DMS79 (cell line): ENCODE results near the gene EXOC6B.
A peak's percentile ranks its signal among the peaks of the same experiment; 100 is the strongest.

Source experiments
- DNase-seq: peaks from one replicate; lab custom pipeline; 2025; lab: John Stamatoyannopoulos, UW

EXOC6B gene

DNA sequence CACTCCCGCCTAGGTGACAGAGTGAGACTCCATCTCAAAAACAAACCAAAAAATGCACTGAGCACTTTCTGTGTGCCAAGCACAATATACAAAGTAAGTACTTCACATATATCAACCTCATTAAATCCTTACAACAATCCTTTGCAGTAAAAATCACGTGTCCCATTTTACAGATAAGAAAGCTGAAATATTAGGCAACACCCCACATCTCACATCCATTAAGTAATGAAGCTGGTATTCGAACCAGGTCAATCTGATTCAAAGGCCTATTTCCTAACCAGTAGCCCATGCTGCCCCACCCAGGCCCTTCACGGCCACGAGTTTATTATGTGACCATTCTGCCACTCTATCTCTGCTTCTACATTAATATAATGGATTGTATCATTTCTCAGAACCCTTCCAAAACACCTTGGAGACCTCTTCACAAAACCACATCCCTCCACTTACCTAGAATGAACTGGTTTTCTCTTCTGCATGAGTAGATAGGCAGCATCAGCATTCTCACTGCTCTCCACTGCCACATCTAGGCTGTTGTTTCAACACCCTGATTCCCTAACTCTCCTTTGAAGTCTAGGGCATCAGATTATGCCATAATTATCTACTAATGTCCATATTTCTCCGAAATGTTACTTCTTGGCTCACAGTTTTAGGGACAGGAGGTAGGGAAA lies 3.1 kb upstream of the EXOC6B start:
- peak; percentile 41 for DNase-seq

DNA sequence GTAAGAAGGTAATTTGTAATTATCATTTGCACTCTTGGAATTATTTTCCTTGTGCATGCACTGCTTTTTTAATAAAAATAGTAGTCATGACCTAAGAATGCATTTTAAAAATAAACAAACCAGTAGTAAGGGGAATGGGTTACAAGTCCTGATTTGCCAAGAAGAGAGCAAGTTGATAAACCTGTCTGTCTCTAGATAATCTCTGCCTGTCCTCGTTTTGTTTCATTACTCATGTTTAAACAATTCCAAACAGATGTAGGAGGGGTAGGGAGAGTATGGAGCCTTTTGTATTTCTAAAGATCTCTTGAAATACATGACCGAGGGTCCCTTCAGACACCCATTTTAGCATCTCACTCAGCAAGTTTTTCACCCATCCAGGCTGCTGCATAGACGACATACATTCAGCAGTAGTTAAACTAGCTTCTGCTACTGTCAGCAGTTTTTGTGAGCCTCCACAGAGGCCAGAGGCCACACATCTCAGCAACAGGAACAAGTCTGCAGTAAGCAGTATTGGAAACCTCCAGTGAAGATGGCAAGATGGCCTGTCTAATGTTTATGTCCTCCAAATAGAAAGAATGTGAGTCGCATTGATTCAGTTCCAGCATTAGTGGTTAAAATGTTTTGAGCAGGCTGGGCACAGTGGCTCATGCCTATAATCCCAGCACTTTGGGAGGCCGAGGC lies 2.3 kb upstream of the EXOC6B start:
- DNase-seq: no peak

DNA sequence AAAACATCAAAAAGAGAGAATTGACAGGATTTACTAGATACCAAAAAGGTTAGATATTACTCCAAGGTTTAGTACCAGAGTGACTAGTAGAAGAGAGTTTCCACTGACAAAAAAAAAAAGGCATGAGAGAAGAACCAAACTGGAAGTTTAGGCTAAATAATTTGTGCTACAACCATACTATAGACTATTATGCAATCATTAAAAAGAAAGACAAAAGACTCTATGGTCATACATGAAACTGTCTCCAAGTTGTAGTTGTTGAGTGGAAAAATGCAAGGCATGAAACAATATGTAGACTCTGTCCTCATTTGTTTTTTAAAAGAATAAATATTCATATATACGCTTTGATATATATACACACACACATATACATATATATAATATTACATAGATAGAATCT lies 1.7 kb upstream of the EXOC6B start:
- DNase-seq: no peak

DNA sequence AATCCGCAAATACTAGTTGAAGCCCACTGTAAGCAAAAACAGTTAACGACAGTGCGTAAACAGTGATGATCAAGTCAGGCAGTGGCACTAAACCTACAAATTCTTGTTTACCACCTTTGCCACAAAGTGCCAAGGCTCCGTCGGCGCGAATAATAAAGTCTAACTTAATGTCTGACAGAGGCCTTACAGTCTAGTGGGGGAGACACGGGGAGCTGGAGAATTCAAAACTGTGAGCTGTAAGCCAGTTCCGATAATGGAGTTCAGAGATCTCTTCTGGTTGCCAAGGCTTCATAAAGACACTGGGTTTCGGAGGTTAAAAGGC lies 284 bp upstream of the EXOC6B start:
- DNase-seq: no peak

DNA sequence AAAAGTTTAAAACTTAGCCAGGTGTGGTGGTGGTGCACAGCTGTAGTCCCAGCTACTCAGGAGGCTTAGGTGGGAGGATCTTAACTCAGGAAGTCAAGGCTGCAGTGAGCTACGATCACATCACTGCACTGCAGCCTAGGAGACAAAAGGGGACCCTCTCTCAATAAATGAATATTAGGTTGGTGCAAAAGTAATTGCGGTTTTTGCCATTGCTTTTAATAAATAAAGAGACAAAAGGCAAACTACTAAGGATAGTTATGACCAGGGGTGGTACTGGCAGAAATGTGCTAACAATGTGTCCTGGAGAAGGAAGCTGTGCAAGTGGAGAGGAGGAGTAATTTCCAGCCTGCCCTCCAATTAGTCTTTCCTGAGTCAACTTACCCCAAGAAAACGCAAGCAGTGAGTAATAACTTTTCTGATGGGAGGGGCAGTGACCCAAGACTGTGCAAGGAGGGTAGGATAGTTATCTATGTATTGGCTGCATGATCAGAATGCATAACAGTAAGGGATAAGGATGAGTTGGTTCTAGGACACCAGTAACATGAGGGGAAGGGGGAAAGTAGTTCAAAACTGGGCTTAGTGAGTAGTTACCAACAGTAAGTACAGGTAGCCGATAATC lies 1.5 kb downstream of the EXOC6B start:
- no peak for DNase-seq

DNA sequence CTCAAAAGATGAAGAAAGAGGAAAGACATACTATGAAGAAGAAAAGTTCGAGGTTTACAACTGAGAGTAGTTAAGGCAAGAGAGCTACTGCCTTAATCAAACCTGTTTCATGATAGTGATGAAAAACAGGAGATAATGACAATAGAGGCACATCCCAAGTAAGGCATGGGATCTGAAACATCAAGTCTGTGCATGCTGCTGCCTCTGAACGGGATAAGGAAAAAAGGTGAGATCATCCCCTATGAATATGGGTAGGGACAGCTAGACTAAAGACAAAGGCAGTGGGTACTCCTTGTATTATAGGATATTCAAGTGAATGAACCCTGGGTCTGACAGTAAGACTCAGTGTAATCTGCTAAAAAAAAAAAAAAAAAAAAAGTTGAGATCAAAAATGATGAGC lies 3.0 kb downstream of the EXOC6B start:
- DNase-seq: no peak

DNA sequence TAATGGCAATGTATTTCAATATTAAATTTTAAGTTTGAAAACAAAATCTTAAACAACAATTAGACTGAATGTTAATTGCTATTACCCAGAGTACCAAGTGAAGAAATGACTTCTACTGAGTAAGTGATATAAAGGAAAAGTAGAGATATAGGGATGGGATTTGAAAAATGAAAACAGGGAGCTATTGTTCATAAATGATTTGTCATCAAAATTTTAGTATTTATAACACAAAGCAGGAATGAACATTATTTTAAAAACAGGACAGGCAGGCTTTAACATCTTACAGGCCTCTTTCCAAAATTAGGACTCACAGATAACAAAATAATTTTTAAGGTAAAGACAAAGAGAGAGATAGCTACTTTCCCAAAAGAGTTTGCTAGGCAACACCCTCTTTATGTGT lies 3.9 kb downstream of the EXOC6B start:
- DNase-seq: no peak

DNA sequence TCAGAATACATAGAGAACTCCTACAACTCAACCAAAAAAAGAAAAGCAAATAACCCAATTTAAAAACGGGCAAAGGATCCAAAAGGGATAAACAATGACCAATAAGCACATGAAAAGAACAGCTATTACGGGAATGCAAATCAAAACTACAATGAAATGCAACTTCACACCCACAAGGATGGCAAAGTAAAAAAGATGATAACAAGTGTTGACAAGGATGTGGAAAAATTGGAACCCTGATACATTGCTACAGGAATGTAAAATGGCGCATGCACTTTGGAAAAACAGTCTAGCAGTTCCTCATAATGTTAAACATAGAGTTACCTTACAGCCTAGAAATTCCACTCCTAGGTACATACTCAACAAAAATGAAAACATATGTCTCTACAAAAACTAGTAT lies 4.7 kb downstream of the EXOC6B start:
- no peak for DNase-seq

DNA sequence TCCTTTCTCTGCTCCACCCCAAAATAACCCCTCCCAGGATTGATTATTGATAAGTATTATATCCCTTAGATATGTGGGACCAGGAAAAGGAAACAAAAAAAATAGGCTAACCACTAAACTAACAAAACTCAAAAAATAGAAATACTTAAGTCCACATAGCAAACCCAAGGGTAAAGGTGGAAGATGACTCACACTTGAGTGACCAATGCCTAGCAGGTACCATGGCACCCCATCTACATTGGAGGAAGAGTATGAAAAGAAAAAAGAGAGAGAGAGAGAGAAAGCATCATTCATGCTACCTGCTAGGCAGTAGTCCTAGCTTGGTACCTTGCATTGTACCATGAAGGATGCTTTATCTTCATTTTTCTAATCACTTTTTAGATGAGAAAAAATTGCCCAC lies 6.3 kb downstream of the EXOC6B start:
- DNase-seq: no peak

DNA sequence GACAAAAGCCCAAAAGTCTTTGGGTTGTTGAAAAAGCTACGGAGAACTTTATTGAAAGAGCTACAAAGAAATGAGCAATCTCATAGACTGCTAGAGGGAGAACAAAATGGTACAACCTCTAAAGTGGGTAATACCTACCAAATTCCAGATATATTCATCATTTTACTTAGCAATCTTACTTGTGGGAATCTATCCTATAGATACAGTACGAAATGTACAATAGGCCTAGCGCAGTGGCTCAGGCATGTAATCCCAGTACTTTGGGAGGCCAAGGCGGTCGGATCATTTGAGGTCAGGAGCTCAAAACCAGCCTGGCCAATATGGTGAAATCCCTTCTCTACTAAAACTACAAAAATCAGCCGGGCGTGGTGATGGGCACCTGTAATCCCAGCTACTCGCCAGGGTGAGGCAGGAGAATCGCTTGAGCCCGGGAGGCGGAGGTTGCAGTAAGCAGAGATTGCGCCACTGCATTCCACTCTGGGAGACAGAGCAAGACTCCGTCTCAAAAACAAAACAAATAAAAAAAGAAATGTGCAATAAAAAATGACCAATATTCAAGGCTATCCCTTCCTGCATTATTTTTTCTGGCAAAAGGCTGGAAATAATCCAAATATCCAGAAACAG lies 10.1 kb downstream of the EXOC6B start:
- no peak for DNase-seq

DNA sequence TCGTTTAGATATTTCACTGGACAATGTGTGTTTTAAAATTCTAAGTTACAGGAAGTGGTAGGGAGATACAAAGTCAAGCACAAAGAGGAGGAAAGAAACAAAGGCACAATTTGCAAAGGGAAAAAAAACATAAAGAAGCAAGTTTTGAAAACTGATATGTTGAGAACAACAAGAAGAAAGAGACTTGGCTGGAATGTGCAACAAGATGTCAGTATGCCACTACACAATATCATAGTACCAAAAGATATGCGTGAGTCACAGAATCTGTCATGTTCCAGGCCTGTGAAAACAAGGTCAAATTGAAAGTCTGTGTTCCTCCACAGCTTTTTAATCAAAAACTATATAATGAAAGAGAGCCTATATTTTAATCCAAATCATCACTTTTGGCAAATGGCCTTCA lies 12.0 kb downstream of the EXOC6B start:
- no peak for DNase-seq

DNA sequence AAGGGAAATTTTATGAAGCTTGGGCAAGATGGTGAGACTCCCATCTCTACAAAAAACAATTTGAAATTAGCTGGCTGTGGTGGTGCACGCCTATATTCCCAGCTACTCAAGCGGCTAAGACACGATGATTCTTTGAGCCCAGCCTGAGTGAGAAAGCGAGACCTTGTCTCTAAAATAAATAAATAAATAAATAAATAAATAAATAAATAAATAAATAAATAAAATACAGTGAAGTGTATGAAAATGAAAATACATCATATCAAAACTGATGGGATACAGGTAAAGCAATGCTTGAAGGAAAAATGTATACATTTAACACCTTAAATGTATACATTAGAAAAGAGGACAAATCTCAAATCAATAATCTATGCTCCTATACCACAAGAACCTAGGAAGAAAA lies 15.7 kb downstream of the EXOC6B start:
- DNase-seq: no peak

DNA sequence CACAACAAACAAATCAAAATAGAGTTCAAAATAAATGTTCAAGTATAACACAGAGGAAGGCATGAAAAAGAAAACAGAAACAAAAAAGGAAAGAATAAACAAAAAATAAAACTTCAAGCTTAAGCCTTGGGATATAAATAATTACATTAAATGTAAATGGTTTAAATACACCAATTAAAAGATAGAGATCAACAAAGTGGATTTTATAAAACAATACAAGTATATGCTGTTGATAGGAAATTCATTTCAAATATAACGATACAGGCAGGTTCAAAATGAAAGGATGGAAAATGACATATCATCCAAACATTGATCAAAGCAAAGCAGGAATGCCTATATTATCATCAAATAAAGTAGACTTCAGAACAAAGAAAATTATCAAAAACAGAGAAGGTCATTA lies 16.7 kb downstream of the EXOC6B start:
- no peak for DNase-seq

DNA sequence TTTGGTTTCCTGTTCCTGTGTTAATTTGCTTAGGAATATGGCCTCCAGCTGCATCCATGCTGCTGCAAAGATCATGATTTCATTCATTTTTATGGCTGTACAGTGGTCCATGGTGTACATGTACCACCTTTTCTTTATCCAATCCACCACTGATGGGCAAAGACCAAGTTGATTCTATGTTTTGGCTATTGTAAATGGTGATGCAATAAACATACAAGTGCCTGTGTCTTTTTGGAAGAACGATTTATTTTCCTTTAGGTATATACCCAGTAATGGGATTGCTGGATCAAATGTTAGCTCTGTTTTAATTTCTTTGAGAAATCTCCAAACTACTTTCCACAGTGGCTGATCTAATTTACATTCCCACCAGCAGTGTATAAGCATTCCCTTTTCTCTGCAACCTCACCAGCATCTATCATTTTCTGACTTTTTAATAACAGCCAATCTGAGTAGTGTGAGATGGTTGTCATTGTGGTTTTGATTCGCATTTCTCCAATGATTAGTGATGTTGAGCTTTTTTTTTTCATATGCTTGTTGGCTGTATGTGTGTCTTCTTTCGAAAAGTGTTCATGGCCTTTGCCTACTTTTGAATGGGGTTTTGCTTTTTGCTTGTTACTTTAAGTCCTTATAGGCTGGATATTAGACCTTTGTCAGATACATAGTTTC lies 19.4 kb downstream of the EXOC6B start:
- DNase-seq: no peak

DNA sequence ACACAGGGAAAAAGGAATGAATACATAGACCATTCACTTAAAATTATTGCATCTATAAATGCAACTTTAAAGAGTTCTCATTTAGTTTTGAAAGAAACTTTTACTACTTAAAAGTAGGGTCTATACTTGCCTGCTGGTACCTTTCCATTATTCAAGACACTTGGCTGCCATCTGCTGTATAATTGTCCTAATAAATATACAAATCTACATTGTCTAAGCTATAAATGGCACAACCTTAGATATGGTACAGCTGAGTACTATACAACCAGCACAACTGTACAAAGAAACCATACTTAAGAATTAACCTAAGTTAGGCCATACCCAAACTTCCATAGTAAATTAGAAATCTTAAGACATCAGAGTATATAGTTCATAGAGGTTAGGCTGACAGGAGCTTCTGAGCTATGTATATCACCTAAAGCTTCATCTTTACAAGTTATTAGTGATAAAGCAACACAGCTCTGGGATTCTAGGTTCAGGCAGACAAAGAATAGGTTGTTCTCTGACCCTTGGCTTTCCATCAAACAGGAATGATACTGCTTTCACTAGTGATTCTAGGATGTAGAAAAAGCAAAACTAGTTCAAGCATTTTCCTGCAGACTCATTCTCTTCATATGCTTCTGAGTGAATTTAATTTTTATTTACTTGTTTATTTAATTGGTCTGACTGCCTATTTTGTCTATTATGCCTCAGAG lies 22.1 kb downstream of the EXOC6B start:
- no peak for DNase-seq

DNA sequence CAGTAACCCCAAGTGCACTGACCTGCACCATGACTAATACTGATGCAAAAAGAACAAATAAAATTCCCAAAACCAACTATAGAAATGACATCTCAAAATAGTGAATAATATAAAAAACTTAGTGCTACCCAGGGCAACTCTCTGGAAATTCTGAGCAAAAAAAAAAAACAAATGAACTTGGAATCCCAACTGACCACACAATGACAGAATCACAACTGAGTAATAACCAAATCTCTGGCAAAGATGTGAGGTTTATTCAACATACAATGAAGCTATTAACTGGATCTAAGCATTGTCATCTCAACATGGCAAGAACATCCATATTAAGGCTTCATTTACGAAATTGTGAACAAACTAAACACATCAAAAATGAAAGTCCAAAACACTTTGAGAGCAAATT lies 22.7 kb downstream of the EXOC6B start:
- no peak for DNase-seq

DNA sequence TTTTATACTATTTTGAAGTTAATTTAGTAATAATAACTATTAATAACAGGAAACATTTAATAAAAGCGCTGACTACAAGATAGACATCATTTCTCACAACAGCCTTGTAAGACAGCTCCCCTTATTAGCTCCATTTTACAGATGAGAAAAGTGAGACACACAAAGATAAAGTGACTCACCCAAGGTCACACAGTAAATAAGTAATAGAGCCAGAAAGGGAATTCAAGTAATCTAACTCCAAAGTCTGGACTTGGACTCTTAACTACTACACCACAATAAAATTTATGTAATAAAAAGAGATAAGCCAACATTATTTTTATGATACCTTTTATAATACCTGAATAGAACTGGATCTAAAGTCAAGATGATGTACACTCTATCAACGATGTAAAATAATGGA lies 25.3 kb downstream of the EXOC6B start:
- DNase-seq: no peak

DNA sequence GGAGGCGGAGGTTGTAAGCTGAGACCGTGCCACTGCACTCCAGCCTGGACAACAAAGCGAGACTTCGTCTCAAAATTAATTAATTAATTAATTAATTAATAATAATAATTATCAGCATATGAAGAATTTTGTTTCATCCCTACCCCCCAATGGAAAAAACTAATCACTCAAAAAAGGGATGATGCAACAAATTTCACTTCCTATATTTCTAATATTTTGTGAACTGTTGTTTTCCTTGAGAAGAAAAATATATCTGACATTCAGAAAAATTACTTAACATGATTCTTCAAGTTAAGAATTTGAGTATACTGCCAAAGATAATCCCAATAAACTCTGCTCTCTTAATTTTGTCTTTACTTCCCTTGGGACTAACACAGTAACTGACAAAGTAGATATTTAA lies 28.1 kb downstream of the EXOC6B start:
- no peak for DNase-seq

DNA sequence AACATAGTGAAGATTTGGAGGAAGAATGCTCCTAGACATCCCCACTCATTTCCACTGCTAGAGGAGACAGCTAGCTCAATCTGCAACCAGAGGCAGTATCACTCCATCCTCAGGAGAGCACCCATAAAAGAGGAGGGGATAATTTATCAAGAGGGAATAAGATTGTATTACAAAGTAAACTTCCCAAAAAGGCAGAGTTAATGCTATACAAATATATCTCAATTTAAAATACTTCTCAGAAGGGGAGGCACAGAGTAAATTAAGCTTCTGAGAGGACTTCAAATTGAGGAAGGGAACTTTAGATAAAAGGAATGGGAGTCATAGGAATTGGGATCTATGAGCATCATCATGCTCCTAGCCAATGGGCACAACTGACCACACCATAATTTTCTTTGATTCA lies 29.1 kb downstream of the EXOC6B start:
- DNase-seq: no peak

DNA sequence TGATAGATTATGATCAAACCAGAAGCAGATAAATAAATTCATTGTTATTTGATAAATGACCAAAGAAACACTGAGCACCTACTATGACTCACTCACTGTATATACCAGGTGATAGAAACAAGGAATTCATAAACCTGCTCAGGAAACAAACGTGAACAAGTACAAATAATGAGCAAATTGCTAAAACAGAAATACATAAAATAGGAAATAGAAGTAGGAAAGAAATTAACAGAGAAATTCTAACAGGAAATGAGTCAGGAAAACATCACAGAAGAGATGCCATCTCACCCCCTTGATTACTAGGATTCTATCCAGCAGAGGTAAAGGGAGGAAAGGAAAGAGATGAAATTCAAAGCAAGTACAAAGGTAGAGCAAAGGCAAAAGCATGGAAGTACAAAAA lies 31.3 kb downstream of the EXOC6B start:
- no peak for DNase-seq

DNA sequence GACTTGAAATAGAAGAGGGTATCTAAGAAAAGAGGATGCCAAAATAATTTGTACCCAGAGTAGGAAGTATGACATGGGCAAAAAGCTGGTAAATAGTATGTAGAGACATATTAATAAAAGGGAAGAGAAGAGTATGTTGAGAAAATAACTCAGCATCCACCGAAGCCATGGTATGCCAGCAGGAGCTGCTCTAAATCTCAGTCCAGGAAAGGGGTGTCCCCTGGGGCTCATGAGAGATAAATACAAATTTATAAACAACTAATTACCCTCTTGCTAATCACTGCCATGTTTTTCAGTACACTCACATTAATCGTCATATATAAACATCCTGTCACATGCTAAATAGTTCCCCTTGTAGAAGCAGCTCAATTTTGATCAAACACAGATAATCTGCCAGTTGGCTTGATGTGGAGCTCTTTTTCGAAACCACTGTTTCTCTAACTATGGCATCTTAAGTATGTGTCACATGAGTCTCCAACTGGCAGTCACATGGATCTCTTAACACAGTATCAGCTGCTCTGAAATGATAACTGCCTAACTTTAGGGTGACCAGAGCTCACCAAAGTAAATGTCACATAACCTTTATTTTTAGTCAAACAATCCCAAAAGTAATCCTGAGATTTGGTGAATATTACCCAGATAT lies 31.9 kb downstream of the EXOC6B start:
- DNase-seq: no peak

DNA sequence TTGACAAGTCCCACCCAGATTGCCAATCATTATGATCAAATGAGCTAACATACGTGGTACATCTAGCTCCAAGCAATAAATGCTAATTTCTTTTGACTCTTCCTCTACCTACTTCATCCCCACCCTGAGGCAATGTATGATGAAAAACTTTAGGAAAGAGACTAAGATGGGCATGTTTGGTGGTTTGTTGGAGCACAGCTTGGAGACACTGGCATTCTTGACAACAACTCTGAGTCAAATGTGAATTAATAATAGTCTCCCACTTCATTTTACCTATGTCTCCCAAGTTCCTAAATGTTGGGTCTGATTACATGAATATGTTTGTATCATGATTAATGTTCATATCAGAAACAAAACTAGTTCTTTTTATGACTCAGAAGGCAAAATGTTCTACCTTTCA lies 36.6 kb downstream of the EXOC6B start:
- no peak for DNase-seq
